Islet of Langerhans (tissue), 1 donor: ENCODE results near the gene BMERB1.
"Not testable (repeated sequence)": the region's sequence is repeated elsewhere in the genome, so short reads cannot be mapped to it uniquely, and the experiment has no call there.

Experiments
- FAIRE-seq: peaks from one replicate; lab custom pipeline; 2011; peaks lifted over from hg19 to GRCh38; lab: Jason Lieb, UNC

The BMERB1 gene

GRCh38 chr16:15523939-15524338 is 89.6 kb downstream of the BMERB1 start:
- FAIRE-seq = no peak

GRCh38 chr16:15524966-15525365 is 90.6 kb downstream of the BMERB1 start:
- no peak for FAIRE-seq

GRCh38 chr16:15526097-15526496 is 91.7 kb downstream of the BMERB1 start:
- no peak for FAIRE-seq

- FAIRE-seq = no peak
Measured at GRCh38 chr16:15526731-15527130, 92.3 kb downstream of the BMERB1 start.

GRCh38 chr16:15529673-15530072 is 95.3 kb downstream of the BMERB1 start:
- no peak for FAIRE-seq

- FAIRE-seq = no peak
Measured at GRCh38 chr16:15530085-15530484, 95.7 kb downstream of the BMERB1 start.

- no peak for FAIRE-seq
Measured at GRCh38 chr16:15532825-15533224, 98.4 kb downstream of the BMERB1 start.

GRCh38 chr16:15533386-15533785 is 99.0 kb downstream of the BMERB1 start:
- FAIRE-seq = no peak

GRCh38 chr16:15535772-15536171 is 101.4 kb downstream of the BMERB1 start:
- no peak for FAIRE-seq

- no peak for FAIRE-seq
Measured at GRCh38 chr16:15536843-15537242, 102.5 kb downstream of the BMERB1 start.

GRCh38 chr16:15538507-15538906 is 104.1 kb downstream of the BMERB1 start:
- no peak for FAIRE-seq

- no peak for FAIRE-seq
Measured at GRCh38 chr16:15539197-15539596, 104.8 kb downstream of the BMERB1 start.

- FAIRE-seq = no peak
Measured at GRCh38 chr16:15542261-15542660, 107.9 kb downstream of the BMERB1 start.

GRCh38 chr16:15542734-15543347 is 108.5 kb downstream of the BMERB1 start:
- no peak for FAIRE-seq

GRCh38 chr16:15544405-15544804 is 110.0 kb downstream of the BMERB1 start:
- FAIRE-seq = no peak

GRCh38 chr16:15545544-15545943 is 111.2 kb downstream of the BMERB1 start:
- no peak for FAIRE-seq

- not testable (repeated sequence) for FAIRE-seq
Measured at GRCh38 chr16:15547072-15547767, 112.8 kb downstream of the BMERB1 start.

GRCh38 chr16:15547768-15548096 is 113.3 kb downstream of the BMERB1 start:
- FAIRE-seq = no peak

GRCh38 chr16:15548482-15548891 is 114.1 kb downstream of the BMERB1 start:
- FAIRE-seq = no peak

GRCh38 chr16:15552507-15552906 is 118.1 kb downstream of the BMERB1 start:
- FAIRE-seq = no peak

- FAIRE-seq = no peak
Measured at GRCh38 chr16:15553313-15554088, 119.1 kb downstream of the BMERB1 start.

- no peak for FAIRE-seq
Measured at GRCh38 chr16:15556130-15556529, 121.7 kb downstream of the BMERB1 start.

GRCh38 chr16:15557258-15557657 is 122.9 kb downstream of the BMERB1 start:
- no peak for FAIRE-seq

GRCh38 chr16:15559176-15559575 is 124.8 kb downstream of the BMERB1 start:
- FAIRE-seq = no peak
